ENCODE results near the gene SLC25A5. TPM values are rescaled to one million over a fixed set of nuclear protein-coding genes. Genes with fewer than 3 reads are reported as not detected.

SLC25A5 gene
- total RNA-seq, 3 donors from 2014 or later: 619 to 710 (median 671) TPM

GRCh38 chrX:119465555-119465954 is 2.7 kb upstream of the SLC25A5 start:
- Mint-ChIP-seq H3K4me1 (ENCODE audit: low read depth) (peaks cover 3% of the 10 kb centered on the region), H3K9me3 (no peaks in the 10 kb centered on the region), H3K27me3 (ENCODE audit: low read depth) (no peaks in the 10 kb centered on the region), H3K36me3 (ENCODE audit: insufficient read depth) (peaks cover 10% of the 10 kb centered on the region), H3K4me3 (no peak overlapping the region)
- ATAC-seq: no peak
- DNase-seq: no peak

- H3K36me3 Mint-ChIP-seq (ENCODE audit: insufficient read depth): peaks cover 13% of the 10 kb centered on the region
- H3K4me3 Mint-ChIP-seq: no peak overlapping the region
- DNase-seq: no peak
- no peak for ATAC-seq
- H3K27me3 Mint-ChIP-seq (ENCODE audit: low read depth): no peaks in the 10 kb centered on the region
- H3K9me3 Mint-ChIP-seq: no peaks in the 10 kb centered on the region
- peaks cover 3% of the 10 kb centered on the region for H3K4me1 Mint-ChIP-seq (ENCODE audit: low read depth)
These were observed 1.3 kb upstream of the SLC25A5 start for GRCh38 chrX:119466970-119467369.

GRCh38 chrX:119467433-119467832 is 811 bp upstream of the SLC25A5 start:
- peaks cover 3% of the 10 kb centered on the region for H3K4me1 Mint-ChIP-seq (ENCODE audit: low read depth)
- ATAC-seq: no peak
- H3K36me3 Mint-ChIP-seq (ENCODE audit: insufficient read depth): peaks cover 13% of the 10 kb centered on the region
- DNase-seq: no peak
- H3K27me3 Mint-ChIP-seq (ENCODE audit: low read depth): no peaks in the 10 kb centered on the region
- H3K9me3 Mint-ChIP-seq: no peaks in the 10 kb centered on the region
- H3K4me3 Mint-ChIP-seq: peak overlapping the region; percentile 91

- peak overlapping the region; percentile 91 for H3K4me3 Mint-ChIP-seq
- peaks cover 13% of the 10 kb centered on the region for H3K36me3 Mint-ChIP-seq (ENCODE audit: insufficient read depth)
- peaks cover 3% of the 10 kb centered on the region for H3K4me1 Mint-ChIP-seq (ENCODE audit: low read depth)
- ATAC-seq (peak; percentile 65 to 69), DNase-seq (peak; percentile 84)
- no peaks in the 10 kb centered on the region for H3K27me3 Mint-ChIP-seq (ENCODE audit: low read depth)
- no peaks in the 10 kb centered on the region for H3K9me3 Mint-ChIP-seq
These were observed 488 bp downstream of the SLC25A5 start for GRCh38 chrX:119468551-119469312.

- Mint-ChIP-seq H3K4me1 (ENCODE audit: low read depth) (peaks cover 3% of the 10 kb centered on the region), H3K36me3 (ENCODE audit: insufficient read depth) (peaks cover 13% of the 10 kb centered on the region), H3K9me3 (no peaks in the 10 kb centered on the region), H3K4me3 (peak overlapping the region; percentile 91), H3K27me3 (ENCODE audit: low read depth) (no peaks in the 10 kb centered on the region)
- ATAC-seq (no peak), DNase-seq (no peak)
These were observed 1.0 kb downstream of the SLC25A5 start for GRCh38 chrX:119469313-119469635.

- H3K36me3 Mint-ChIP-seq (ENCODE audit: insufficient read depth): peaks cover 5% of the 10 kb centered on the region
These were observed 6.6 kb downstream of the SLC25A5 start for GRCh38 chrX:119474615-119475388.

GRCh38 chrX:119475389-119476101 is 7.3 kb downstream of the SLC25A5 start:
- H3K36me3 Mint-ChIP-seq (ENCODE audit: insufficient read depth): peaks cover 3% of the 10 kb centered on the region
- H3K27me3 Mint-ChIP-seq (ENCODE audit: low read depth): no peaks in the 10 kb centered on the region
- ATAC-seq (peak; percentile 30 to 48), DNase-seq (no peak)
- H3K4me1 Mint-ChIP-seq (ENCODE audit: low read depth): peaks cover 2% of the 10 kb centered on the region
- H3K9me3 Mint-ChIP-seq: no peaks in the 10 kb centered on the region
- H3K4me3 Mint-ChIP-seq: no peak overlapping the region

More at GRCh38 chrX:119474615-119475388, 6.6 kb downstream of the SLC25A5 start:
- Mint-ChIP-seq H3K4me3 (no peak overlapping the region), H3K27me3 (ENCODE audit: low read depth) (no peaks in the 10 kb centered on the region), H3K9me3 (no peaks in the 10 kb centered on the region), H3K4me1 (ENCODE audit: low read depth) (peaks cover 4% of the 10 kb centered on the region)
- ATAC-seq (no peak), DNase-seq (no peak)

- no peaks in the 10 kb centered on the region for H3K27me3 Mint-ChIP-seq (ENCODE audit: low read depth)
- no peak for ATAC-seq
- DNase-seq: no peak
- H3K4me1 Mint-ChIP-seq (ENCODE audit: low read depth): peaks cover 7% of the 10 kb centered on the region
- no peaks in the 10 kb centered on the region for H3K36me3 Mint-ChIP-seq (ENCODE audit: insufficient read depth)
- H3K9me3 Mint-ChIP-seq: no peaks in the 10 kb centered on the region
- H3K4me3 Mint-ChIP-seq: no peak overlapping the region
These were observed 9.6 kb downstream of the SLC25A5 start for GRCh38 chrX:119477812-119478232.

- ATAC-seq (no peak), DNase-seq (no peak)
- H3K9me3 Mint-ChIP-seq: no peaks in the 10 kb centered on the region
- H3K4me1 Mint-ChIP-seq (ENCODE audit: low read depth): peaks cover 9% of the 10 kb centered on the region
- no peak overlapping the region for H3K4me3 Mint-ChIP-seq
- no peaks in the 10 kb centered on the region for H3K27me3 Mint-ChIP-seq (ENCODE audit: low read depth)
- no peaks in the 10 kb centered on the region for H3K36me3 Mint-ChIP-seq (ENCODE audit: insufficient read depth)
These were observed 10.3 kb downstream of the SLC25A5 start for GRCh38 chrX:119478504-119478903.

GRCh38 chrX:119479845-119480244 is 11.6 kb downstream of the SLC25A5 start:
- H3K4me3 Mint-ChIP-seq: no peak overlapping the region
- H3K9me3 Mint-ChIP-seq: no peaks in the 10 kb centered on the region
- H3K36me3 Mint-ChIP-seq (ENCODE audit: insufficient read depth): no peaks in the 10 kb centered on the region
- H3K4me1 Mint-ChIP-seq (ENCODE audit: low read depth): peaks cover 9% of the 10 kb centered on the region
- no peaks in the 10 kb centered on the region for H3K27me3 Mint-ChIP-seq (ENCODE audit: low read depth)
- ATAC-seq: no peak
- no peak for DNase-seq

- H3K4me1 Mint-ChIP-seq (ENCODE audit: low read depth): peaks cover 7% of the 10 kb centered on the region
- no peak for DNase-seq
- H3K4me3 Mint-ChIP-seq: no peak overlapping the region
- H3K36me3 Mint-ChIP-seq (ENCODE audit: insufficient read depth): no peaks in the 10 kb centered on the region
- no peaks in the 10 kb centered on the region for H3K27me3 Mint-ChIP-seq (ENCODE audit: low read depth)
- H3K9me3 Mint-ChIP-seq: no peaks in the 10 kb centered on the region
- ATAC-seq: no peak
These were observed 13.1 kb downstream of the SLC25A5 start for GRCh38 chrX:119481323-119481801.

- no peak for DNase-seq
- ATAC-seq: peak in 1 of 2 donors; percentile 18
These were observed 13.8 kb downstream of the SLC25A5 start for GRCh38 chrX:119482041-119482440.

GRCh38 chrX:119482481-119483480 is 14.5 kb downstream of the SLC25A5 start:
- peak; percentile 51 for DNase-seq
- Mint-ChIP-seq H3K36me3 (ENCODE audit: insufficient read depth) (no peaks in the 10 kb centered on the region), H3K27me3 (ENCODE audit: low read depth) (no peaks in the 10 kb centered on the region), H3K4me1 (ENCODE audit: low read depth) (peaks cover 7% of the 10 kb centered on the region), H3K4me3 (peak overlapping the region; percentile 72), H3K9me3 (no peaks in the 10 kb centered on the region)
- ATAC-seq: peak; percentile 86 to 94

More at GRCh38 chrX:119482041-119482440, 13.8 kb downstream of the SLC25A5 start:
- Mint-ChIP-seq H3K4me1 (ENCODE audit: low read depth) (peaks cover 7% of the 10 kb centered on the region), H3K4me3 (peak overlapping the region; percentile 72), H3K9me3 (no peaks in the 10 kb centered on the region), H3K27me3 (ENCODE audit: low read depth) (no peaks in the 10 kb centered on the region), H3K36me3 (ENCODE audit: insufficient read depth) (no peaks in the 10 kb centered on the region)

Measured in activated T-cell treated with anti-CD3 and anti-CD28 coated beads, Interleukin-2, amount 50 U/mL, for 4 hours (primary cell).